WTC11 (cell line): ENCODE results near the gene PMF1.

Source experiments
- CREB1 ChIP-seq: sonication (generic); formaldehyde crosslinking; IDR thresholded peaks from 2 replicates; pipeline ENCODE4 v1.8.0; 2023; ENCODE audit warnings: mild to moderate bottlenecking, missing genetic modification reagents
- CREM ChIP-seq: sonication (generic); formaldehyde crosslinking; IDR thresholded peaks from 2 replicates; pipeline ENCODE4 v1.8.1; 2022; ENCODE audit warnings: mild to moderate bottlenecking, missing genetic modification reagents, moderate library complexity
- ESRRA ChIP-seq: sonication (generic); formaldehyde crosslinking; IDR thresholded peaks from 2 replicates; pipeline ENCODE4 v1.8.1; 2022; ENCODE audit warnings: mild to moderate bottlenecking, missing genetic modification reagents, borderline replicate concordance
- JUN ChIP-seq: sonication (generic); formaldehyde crosslinking; IDR thresholded peaks from 2 replicates; pipeline ENCODE4 v1.8.0; 2023; ENCODE audit warnings: mild to moderate bottlenecking, missing genetic modification reagents
- NFATC4 ChIP-seq: fragments of 250-450 bp; sonication (Bioruptor Pico); IDR thresholded peaks from 2 replicates; pipeline ENCODE4 v1.9.0; 2021; ENCODE audit warnings: mild to moderate bottlenecking
- NFYB ChIP-seq: sonication (generic); formaldehyde crosslinking; conservative IDR thresholded peaks from 2 replicates; pipeline ENCODE4 v1.8.0; 2022; ENCODE audit warnings: low read depth, missing genetic modification reagents
- TEAD4 ChIP-seq: sonication (generic); formaldehyde crosslinking; IDR thresholded peaks from 2 replicates; pipeline ENCODE4 v1.8.0; 2022; ENCODE audit warnings: mild to moderate bottlenecking, missing genetic modification reagents
- ZNF232 ChIP-seq: sonication (generic); formaldehyde crosslinking; IDR thresholded peaks from 2 replicates; pipeline ENCODE4 v1.8.0; 2022; ENCODE audit warnings: mild to moderate bottlenecking, missing genetic modification reagents
- TF ChIP-seq, protein P1 (sequence below): sonication (generic); formaldehyde crosslinking; conservative IDR thresholded peaks from 2 replicates; pipeline ENCODE4 v1.8.1; 2022; ENCODE audit warnings: mild to moderate bottlenecking, missing genetic modification reagents
- TF ChIP-seq, protein P2 (sequence below): fragments of 250-450 bp; sonication (Bioruptor Pico); IDR thresholded peaks from 2 replicates; pipeline ENCODE4 v1.9.0; 2021; ENCODE audit warnings: mild to moderate bottlenecking
- TF ChIP-seq, protein P3 (sequence below): fragments of 200-600 bp; IDR thresholded peaks from 2 replicates; pipeline ENCODE4 v1.8.0; 2022; ENCODE audit warnings: antibody characterized with exemption

DNA sequence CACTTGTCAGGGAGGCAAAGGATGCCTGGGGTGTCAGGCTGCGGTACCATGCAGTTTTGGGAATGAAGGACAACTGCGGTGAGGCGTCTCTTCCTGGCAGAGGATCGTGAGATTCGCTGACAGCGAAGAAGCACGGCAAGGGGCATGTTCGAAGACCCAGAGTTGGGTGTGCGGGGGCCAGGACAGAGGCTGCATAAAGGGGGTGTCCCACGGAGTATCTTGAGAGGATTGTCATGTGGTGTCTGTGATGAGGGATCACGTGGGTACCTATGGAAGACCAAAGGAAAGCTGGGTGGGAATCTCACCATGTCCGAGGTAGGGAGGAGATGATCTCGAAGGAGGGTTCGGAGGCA, 18.5 kb upstream of the PMF1 start:
- TF ChIP-seq, protein P1, sequence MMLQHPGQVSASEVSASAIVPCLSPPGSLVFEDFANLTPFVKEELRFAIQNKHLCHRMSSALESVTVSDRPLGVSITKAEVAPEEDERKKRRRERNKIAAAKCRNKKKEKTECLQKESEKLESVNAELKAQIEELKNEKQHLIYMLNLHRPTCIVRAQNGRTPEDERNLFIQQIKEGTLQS (CRISPR knock-in tag): no peak
- TF ChIP-seq, protein P2, sequence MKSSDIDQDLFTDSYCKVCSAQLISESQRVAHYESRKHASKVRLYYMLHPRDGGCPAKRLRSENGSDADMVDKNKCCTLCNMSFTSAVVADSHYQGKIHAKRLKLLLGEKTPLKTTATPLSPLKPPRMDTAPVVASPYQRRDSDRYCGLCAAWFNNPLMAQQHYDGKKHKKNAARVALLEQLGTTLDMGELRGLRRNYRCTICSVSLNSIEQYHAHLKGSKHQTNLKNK: no peak
- TF ChIP-seq CREB1 (no peak), ESRRA (CRISPR knock-in tag) (no peak), CREM (CRISPR knock-in tag) (no peak), JUN (CRISPR knock-in tag) (no peak), ZNF232 (CRISPR knock-in tag) (no peak), NFATC4 (CRISPR knock-in tag) (no peak), NFYB (CRISPR knock-in tag) (no peak), TEAD4 (CRISPR knock-in tag) (no peak)
- TF ChIP-seq, protein P3, sequence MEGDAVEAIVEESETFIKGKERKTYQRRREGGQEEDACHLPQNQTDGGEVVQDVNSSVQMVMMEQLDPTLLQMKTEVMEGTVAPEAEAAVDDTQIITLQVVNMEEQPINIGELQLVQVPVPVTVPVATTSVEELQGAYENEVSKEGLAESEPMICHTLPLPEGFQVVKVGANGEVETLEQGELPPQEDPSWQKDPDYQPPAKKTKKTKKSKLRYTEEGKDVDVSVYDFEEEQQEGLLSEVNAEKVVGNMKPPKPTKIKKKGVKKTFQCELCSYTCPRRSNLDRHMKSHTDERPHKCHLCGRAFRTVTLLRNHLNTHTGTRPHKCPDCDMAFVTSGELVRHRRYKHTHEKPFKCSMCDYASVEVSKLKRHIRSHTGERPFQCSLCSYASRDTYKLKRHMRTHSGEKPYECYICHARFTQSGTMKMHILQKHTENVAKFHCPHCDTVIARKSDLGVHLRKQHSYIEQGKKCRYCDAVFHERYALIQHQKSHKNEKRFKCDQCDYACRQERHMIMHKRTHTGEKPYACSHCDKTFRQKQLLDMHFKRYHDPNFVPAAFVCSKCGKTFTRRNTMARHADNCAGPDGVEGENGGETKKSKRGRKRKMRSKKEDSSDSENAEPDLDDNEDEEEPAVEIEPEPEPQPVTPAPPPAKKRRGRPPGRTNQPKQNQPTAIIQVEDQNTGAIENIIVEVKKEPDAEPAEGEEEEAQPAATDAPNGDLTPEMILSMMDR: no peak
